HepG2 (cell line): ENCODE measurements around the gene KDM3A. TPM values are rescaled to one million over a fixed set of nuclear protein-coding genes. Genes with fewer than 3 reads are reported as not detected.

ENCODE experiments used
- ATAC-seq: fragments of 200-7000 bp; cut with Tn5 transposase; 3 replicates; pipeline ENCODE4 v1.9.1; 2020; ENCODE audit warnings: mild to moderate bottlenecking, moderate library complexity
- BruUV-seq: library from RNA; stranded (reverse); fragments of 400-500 nt; replicated peaks from 2 replicates; lab custom pipeline; 2021; lab: Mats Ljungman, UMichigan
- CTCF ChIA-PET: fragments of 300-600 bp; formaldehyde crosslinking; extraction: SDS; loops from one replicate; lab custom pipeline; 2021; ENCODE audit warnings: low total read pairs, inconsistent platforms, low intra/inter-chr PET ratio; lab: Yijun Ruan, JAX
- POLR2A ChIA-PET: fragments of 350-600 bp; sonication (Branson Sonifier 250); formaldehyde crosslinking; loops from one replicate; lab custom pipeline; 2020; ENCODE audit warnings: antibody characterized with exemption, inconsistent platforms; lab: Yijun Ruan, JAX
- DNase-seq: peaks from one replicate; pipeline ENCODE4 v3.0.0-alpha.2; 2015; ENCODE audit warnings: low spot score
- FAIRE-seq: peaks from 3 replicates; lab custom pipeline; 2011; peaks lifted over from hg19 to GRCh38; lab: Jason Lieb, UNC
- H2AFZ ChIP-seq: one replicate; pipeline ENCODE4 v1.6.1; 2011; ENCODE audit warnings: low read length, inconsistent platforms
- H3K27ac ChIP-seq: fragments of 300-600 bp; 3 replicates; pipeline ENCODE4 v1.8.0; 2011; ENCODE audit warnings: mixed run types, mild to moderate bottlenecking, mixed read lengths, low read length, inconsistent platforms; ENCODE audit not compliant: insufficient read depth; ENCODE audit errors: extremely low read length
- H3K27me3 ChIP-seq, 2 experiments: fragments of 200-600 bp in 1 of 2; 2 replicates in 1 of 2; 3 replicates in 1 of 2; pipeline versions ENCODE4 v1.6.0 to v1.8.0; 2011; ENCODE audit warnings: low read length in 2 of 2, mild to moderate bottlenecking in 2 of 2, moderate library complexity in 2 of 2, inconsistent platforms in 1 of 2; ENCODE audit not compliant: insufficient read depth in 2 of 2, control insufficient read depth in 1 of 2
- H3K36me3 ChIP-seq, 2 experiments: fragments of 200-600 bp in 1 of 2; replicated peaks in 1 of 2; 2 replicates in 1 of 2; 3 replicates in 1 of 2; pipeline versions ENCODE4 v1.5.1 to v1.8.0; 2011; ENCODE audit warnings: low read length in 2 of 2, inconsistent platforms in 1 of 2; ENCODE audit not compliant: insufficient read depth in 2 of 2, control insufficient read depth in 1 of 2
- H3K4me1 ChIP-seq: 2 replicates; pipeline ENCODE4 v1.5.1; 2012; ENCODE audit warnings: low read length, inconsistent platforms; ENCODE audit not compliant: insufficient read depth
- H3K4me2 ChIP-seq: 2 replicates; pipeline ENCODE4 v1.6.0; 2011; ENCODE audit warnings: low read depth, low read length, inconsistent platforms
- H3K4me3 ChIP-seq, 3 experiments: fragments of 200-600 bp in 1 of 3; sonication (generic), shearing (Covaris generic) in 1 of 3; replicated peaks in 1 of 3; 2 replicates each; pipeline ENCODE4 v1.5.1; 2011 to 2016; ENCODE audit warnings: low read length in 3 of 3, inconsistent platforms in 2 of 3, low read depth in 2 of 3, mild to moderate bottlenecking in 2 of 3, control low read depth in 1 of 3, mixed read lengths in 1 of 3; ENCODE audit not compliant: insufficient read depth in 1 of 3
- H3K79me2 ChIP-seq: one replicate; pipeline ENCODE4 v1.6.1; 2011; ENCODE audit warnings: low read length, inconsistent platforms; ENCODE audit not compliant: insufficient read depth
- H3K9ac ChIP-seq: 2 replicates; pipeline ENCODE4 v1.6.0; 2011; ENCODE audit warnings: mild to moderate bottlenecking, low read depth, low read length, inconsistent platforms; ENCODE audit not compliant: insufficient read depth
- H3K9me3 ChIP-seq: 2 replicates; pipeline ENCODE4 v1.5.1; 2012; ENCODE audit warnings: mild to moderate bottlenecking, low read length
- H4K20me1 ChIP-seq: 2 replicates; pipeline ENCODE4 v1.6.0; 2011; ENCODE audit warnings: inconsistent platforms, mild to moderate bottlenecking, low read length, moderate library complexity; ENCODE audit not compliant: insufficient read depth
- WGBS: methylation state at CpG from one replicate; pipeline ENCODE4 v1.1.6; 2017; ENCODE audit warnings: low lambda C conversion rate; 5-methylcytosine and 5-hydroxymethylcytosine counted together
- in situ Hi-C: cut with HindIII; loops from 2 replicates; pipeline ENCODE4 v1.10.0; 2017; ENCODE audit warnings: low pct_unique_long_range_greater_than_20kb; ENCODE audit not compliant: extremely low pct_ligation_motif_present
- intact Hi-C: fragments of 100-400 bp; cut with micrococcal nuclease; formaldehyde crosslinking; loops from one replicate; pipeline ENCODE4 v1.10.0; 2022; ENCODE audit not compliant: unreplicated experiment
- polyA plus RNA-seq, 8 experiments: library from polyadenylated mRNA; depleted of rRNA in 3 of 8; stranded (reverse) in 7 of 8; unstranded in 1 of 8; fragments of >200 nt; fragmentation: Illumina TruSeq in 4 of 8; extraction: Trizol in 4 of 8; gene quantifications; 2 replicates each; pipeline versions ENCODE4 v1.2.1 to v1.2.3, GENCODE V29; 2011 to 2016; ENCODE audit warnings: low read depth in 4 of 8, missing spikeins in 1 of 8, mixed read lengths in 1 of 8; ENCODE audit not compliant: insufficient read depth in 1 of 8
- total RNA-seq, 5 experiments: library from RNA; depleted of rRNA; stranded (reverse); fragments of >200 nt; fragmentation: Illumina TruSeq; extraction: Trizol; gene quantifications; 2 replicates each; pipeline ENCODE4 v1.2.3, GENCODE V29; 2016; ENCODE audit warnings: low read depth in 1 of 5
- TF ChIP-seq, protein P1 (sequence below): sonication (generic); formaldehyde crosslinking; IDR thresholded peaks from 2 replicates; pipeline ENCODE4 v1.8.1; 2023; ENCODE audit warnings: mild to moderate bottlenecking, missing genetic modification reagents
- TF ChIP-seq, protein P2 (sequence below), 2 experiments: sonication (generic) in 1 of 2; formaldehyde crosslinking in 1 of 2; IDR thresholded peaks; 2 replicates each; pipeline versions ENCODE4 v1.6.1 to v1.9.0; 2014 to 2022; ENCODE audit warnings: antibody characterized with exemption in 1 of 2, borderline replicate concordance in 1 of 2, inconsistent platforms in 1 of 2, low read depth in 1 of 2, missing genetic modification reagents in 1 of 2

The KDM3A gene
- total and polyA plus RNA-seq, 2 of the 13 experiments (the other 11 are each of a cell fraction or from before 2014, with no cell fraction given), result 21.0 to 70.2 TPM

DNA sequence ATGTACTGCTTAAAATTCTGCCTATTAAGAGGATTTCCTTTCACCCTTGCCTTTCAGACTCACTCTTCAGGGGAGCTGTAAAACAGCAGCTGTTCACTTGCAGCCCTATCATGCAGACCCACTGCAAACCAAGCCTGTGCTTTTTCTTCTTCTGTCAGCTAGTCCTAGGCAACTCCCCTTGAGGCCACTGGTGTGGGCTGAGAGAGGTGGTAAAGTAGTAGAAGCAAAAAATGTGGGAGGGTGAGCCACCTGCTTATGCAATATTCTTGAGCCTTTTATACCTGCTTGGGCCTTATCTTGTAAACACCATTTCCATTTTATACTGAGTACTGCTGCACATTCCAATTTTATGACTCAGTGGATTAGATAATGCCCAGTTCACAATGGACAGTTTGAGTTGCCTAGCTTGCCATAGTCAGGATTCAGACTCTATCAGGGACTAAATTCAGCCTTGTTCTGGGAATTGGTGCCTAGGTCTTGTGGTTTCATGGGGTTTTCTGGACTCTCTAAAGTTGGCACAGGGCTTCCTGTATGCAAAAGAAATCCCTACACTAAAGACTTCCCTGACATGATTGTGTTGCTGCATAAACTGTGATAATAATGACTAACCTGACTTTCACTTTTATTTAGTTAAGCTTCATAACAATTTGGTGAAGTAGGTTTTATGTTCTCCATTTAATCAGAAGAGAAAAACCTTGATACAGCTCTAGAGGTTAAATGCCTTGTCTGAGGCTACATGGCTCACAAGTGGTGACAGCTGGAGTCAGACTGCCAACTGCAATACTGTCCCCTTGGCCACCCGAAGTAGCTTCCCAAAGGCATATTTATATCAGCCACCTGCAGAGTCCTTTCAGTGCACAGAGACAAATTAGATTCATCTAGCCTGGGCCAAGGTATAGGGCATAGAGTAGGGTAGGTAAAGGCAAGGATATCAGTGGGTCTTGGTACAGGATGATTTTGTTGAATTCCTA lies 47.4 kb upstream of the KDM3A start:
- no peak for ATAC-seq
- POLR2A ChIA-PET, result interaction anchor here (2.3 kb wide), 1 partner anchor 47 kb away, joined by 6 read pairs; the partner anchor contains the start of gene KDM3A

More for the DNA sequence above, 47.4 kb upstream of the KDM3A start:
- H3K4me3 ChIP-seq, result no peak overlapping the region
- CTCF ChIA-PET, result no interaction called here
- FAIRE-seq (no peak), DNase-seq (no peak)
- no peak overlapping the region for H3K9ac ChIP-seq
- H3K27me3 ChIP-seq, result no peaks in the 10 kb centered on the region
- H3K4me2 ChIP-seq, result no peak overlapping the region
- H2AFZ ChIP-seq, result no peak overlapping the region
- H3K9me3 ChIP-seq, result no peaks in the 10 kb centered on the region
- no peaks in the 10 kb centered on the region for H3K4me1 ChIP-seq
- no peaks in the 10 kb centered on the region for H3K79me2 ChIP-seq
- in situ Hi-C loops, result no loop called here
- no TSS peak for BruUV-seq
- H4K20me1 ChIP-seq, result no peaks in the 10 kb centered on the region
- H3K36me3 ChIP-seq, result no peaks in the 10 kb centered on the region
- intact Hi-C loops, result no loop called here
- WGBS, result 0% methylated on average over 1 of the region's 1 CpG
- TF ChIP-seq, protein P1, sequence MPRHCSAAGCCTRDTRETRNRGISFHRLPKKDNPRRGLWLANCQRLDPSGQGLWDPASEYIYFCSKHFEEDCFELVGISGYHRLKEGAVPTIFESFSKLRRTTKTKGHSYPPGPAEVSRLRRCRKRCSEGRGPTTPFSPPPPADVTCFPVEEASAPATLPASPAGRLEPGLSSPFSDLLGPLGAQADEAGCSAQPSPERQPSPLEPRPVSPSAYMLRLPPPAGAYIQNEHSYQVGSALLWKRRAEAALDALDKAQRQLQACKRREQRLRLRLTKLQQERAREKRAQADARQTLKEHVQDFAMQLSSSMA (CRISPR knock-in tag), result no peak
- TF ChIP-seq, protein P2, sequence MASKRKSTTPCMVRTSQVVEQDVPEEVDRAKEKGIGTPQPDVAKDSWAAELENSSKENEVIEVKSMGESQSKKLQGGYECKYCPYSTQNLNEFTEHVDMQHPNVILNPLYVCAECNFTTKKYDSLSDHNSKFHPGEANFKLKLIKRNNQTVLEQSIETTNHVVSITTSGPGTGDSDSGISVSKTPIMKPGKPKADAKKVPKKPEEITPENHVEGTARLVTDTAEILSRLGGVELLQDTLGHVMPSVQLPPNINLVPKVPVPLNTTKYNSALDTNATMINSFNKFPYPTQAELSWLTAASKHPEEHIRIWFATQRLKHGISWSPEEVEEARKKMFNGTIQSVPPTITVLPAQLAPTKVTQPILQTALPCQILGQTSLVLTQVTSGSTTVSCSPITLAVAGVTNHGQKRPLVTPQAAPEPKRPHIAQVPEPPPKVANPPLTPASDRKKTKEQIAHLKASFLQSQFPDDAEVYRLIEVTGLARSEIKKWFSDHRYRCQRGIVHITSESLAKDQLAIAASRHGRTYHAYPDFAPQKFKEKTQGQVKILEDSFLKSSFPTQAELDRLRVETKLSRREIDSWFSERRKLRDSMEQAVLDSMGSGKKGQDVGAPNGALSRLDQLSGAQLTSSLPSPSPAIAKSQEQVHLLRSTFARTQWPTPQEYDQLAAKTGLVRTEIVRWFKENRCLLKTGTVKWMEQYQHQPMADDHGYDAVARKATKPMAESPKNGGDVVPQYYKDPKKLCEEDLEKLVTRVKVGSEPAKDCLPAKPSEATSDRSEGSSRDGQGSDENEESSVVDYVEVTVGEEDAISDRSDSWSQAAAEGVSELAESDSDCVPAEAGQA (IDR thresholded peaks at IDR 0.05; ENCODE audit: low read depth), result no peak
- TF ChIP-seq, protein P2 (CRISPR knock-in tag; IDR thresholded peaks at IDR 0.05; ENCODE audit: borderline replicate concordance), result no peak
- no peak overlapping the region for H3K27ac ChIP-seq
